Body of pancreas (tissue), 4 donors: Measurements from ENCODE around the gene RNU2-63P.
"Not testable (repeated sequence)": the region's sequence is repeated elsewhere in the genome, so short reads cannot be mapped to it uniquely, and the experiment has no call there.

Experiments used
- CTCF ChIP-seq, 7 experiments: fragments of 450-650 bp in 4 of 7; fragments of 200-600 bp in 3 of 7; sonication (generic) in 3 of 7; IDR thresholded peaks; one replicate each; pipeline ENCODE4 v1.5.1; 2016 to 2019; ENCODE audit warnings: antibody characterized with exemption in 7 of 7
- POLR2A ChIP-seq, 3 donors: fragments of 450-650 bp; IDR thresholded peaks; one replicate each; pipeline ENCODE4 v1.6.1; 2016; ENCODE audit warnings: antibody characterized with exemption in 3 of 3, mild to moderate bottlenecking in 2 of 3

GRCh38 chr2:88000474-88000873 is 15.9 kb downstream of the RNU2-63P start:
- TF ChIP-seq CTCF, POLR2A (IDR thresholded peaks at IDR 0.05): not testable (repeated sequence)
